ENCODE data around the gene PALM.

- no peak for TF ChIP-seq CTCF (conservative IDR thresholded peaks at IDR 0.05 in 1 of 2, IDR thresholded peaks at IDR 0.05 in 1 of 2; ENCODE audit: extremely low read depth in 1 of 2, insufficient read depth in 1 of 2, low read depth in 1 of 2, low read length in 2 of 2)
- no peak for TF ChIP-seq EZH2 (IDR thresholded peaks at IDR 0.05; ENCODE audit: borderline replicate concordance, low read length)
Measured at GRCh38 chr19:763869-764268, 55.1 kb downstream of the PALM start.
